Hepatocyte (in vitro differentiated cells): ENCODE data around the gene GFOD1. TPM values are rescaled to one million over a fixed set of nuclear protein-coding genes. Genes with fewer than 3 reads are reported as not detected.
"Not testable (repeated sequence)": the region's sequence is repeated elsewhere in the genome, so short reads cannot be mapped to it uniquely, and the experiment has no call there.

Experiments used
- DNase-seq: peaks from one replicate; pipeline ENCODE4 v3.0.0-alpha.2; 2016; ENCODE audit warnings: low spot score
- H2AFZ ChIP-seq: fragments of 200-600 bp; sonication (generic); 2 replicates; pipeline ENCODE4 v1.6.0; 2016; ENCODE audit warnings: antibody characterized with exemption, mild to moderate bottlenecking
- H3K27ac ChIP-seq: fragments of 200-600 bp; sonication (generic); 2 replicates; pipeline ENCODE4 v1.5.1; 2016; ENCODE audit warnings: mild to moderate bottlenecking
- H3K27me3 ChIP-seq: fragments of 200-600 bp; sonication (generic); 2 replicates; pipeline ENCODE4 v1.6.1; 2016
- H3K36me3 ChIP-seq: fragments of 200-600 bp; sonication (generic); replicated peaks from 2 replicates; pipeline ENCODE4 v1.5.1; 2016; ENCODE audit warnings: low read depth; ENCODE audit not compliant: insufficient read depth
- H3K4me1 ChIP-seq: fragments of 200-600 bp; sonication (generic); 2 replicates; pipeline ENCODE4 v1.5.1; 2016; ENCODE audit warnings: mild to moderate bottlenecking, moderate library complexity; ENCODE audit not compliant: insufficient read depth
- H3K4me2 ChIP-seq: fragments of 200-600 bp; sonication (generic); 2 replicates; pipeline ENCODE4 v1.6.0; 2016
- H3K4me3 ChIP-seq: fragments of 200-600 bp; sonication (generic); 2 replicates; pipeline ENCODE4 v1.5.1; 2016; ENCODE audit warnings: mild to moderate bottlenecking
- H3K79me2 ChIP-seq: fragments of 200-600 bp; sonication (generic); 2 replicates; pipeline ENCODE4 v1.6.0; 2017; ENCODE audit warnings: mild to moderate bottlenecking
- H3K9me2 ChIP-seq: fragments of 200-600 bp; sonication (generic); replicated peaks from 2 replicates; pipeline ENCODE4 v1.6.0; 2017; ENCODE audit warnings: mild to moderate bottlenecking; ENCODE audit not compliant: insufficient read depth
- H3K9me3 ChIP-seq: fragments of 200-600 bp; sonication (generic); 2 replicates; pipeline ENCODE4 v1.5.1; 2016; ENCODE audit warnings: low read depth, mild to moderate bottlenecking
- H4K20me1 ChIP-seq: fragments of 200-600 bp; sonication (generic); 2 replicates; pipeline ENCODE4 v1.6.0; 2016; ENCODE audit warnings: mild to moderate bottlenecking; ENCODE audit not compliant: insufficient read depth, poor library complexity, severe bottlenecking
- EZH2 ChIP-seq: fragments of 200-600 bp; sonication (generic); IDR thresholded peaks from 2 replicates; pipeline ENCODE4 v1.6.1; 2016; ENCODE audit warnings: antibody characterized with exemption, mild to moderate bottlenecking, borderline replicate concordance
- EZH2phosphoT487 ChIP-seq: fragments of 200-600 bp; sonication (generic); IDR thresholded peaks from one replicate; pipeline ENCODE4 v1.6.1; 2018; ENCODE audit warnings: antibody characterized with exemption, mild to moderate bottlenecking, low read depth, moderate library complexity; ENCODE audit not compliant: unreplicated experiment, severe bottlenecking
- WGBS: methylation state at CpG from one replicate; pipeline ENCODE4 v1.1.6; 2016; ENCODE audit warnings: low lambda C conversion rate; ENCODE audit errors: missing lambda C conversion rate; 5-methylcytosine and 5-hydroxymethylcytosine counted together
- polyA plus RNA-seq: library from polyadenylated mRNA; unstranded; fragments of >200 nt; fragmentation: Nextera tagmentation; extraction: Ambion mirVana; gene quantifications from 2 replicates; pipeline ENCODE4 v1.2.1, GENCODE V29; 2016
- total RNA-seq: library from RNA; depleted of rRNA; stranded (reverse); fragments of >200 nt; gene quantifications from 2 replicates; pipeline ENCODE4 v1.2.3, GENCODE V29; 2014
- TF ChIP-seq, protein P1 (sequence below): fragments of 200-600 bp; sonication (generic); IDR thresholded peaks from 2 replicates; pipeline ENCODE4 v1.5.1; 2016; ENCODE audit warnings: antibody characterized with exemption, mild to moderate bottlenecking; ENCODE audit not compliant: poor library complexity

GFOD1 gene
- total and polyA plus RNA-seq, 2 experiments from 2014 or later = 2.8 to 3.5 TPM

DNA sequence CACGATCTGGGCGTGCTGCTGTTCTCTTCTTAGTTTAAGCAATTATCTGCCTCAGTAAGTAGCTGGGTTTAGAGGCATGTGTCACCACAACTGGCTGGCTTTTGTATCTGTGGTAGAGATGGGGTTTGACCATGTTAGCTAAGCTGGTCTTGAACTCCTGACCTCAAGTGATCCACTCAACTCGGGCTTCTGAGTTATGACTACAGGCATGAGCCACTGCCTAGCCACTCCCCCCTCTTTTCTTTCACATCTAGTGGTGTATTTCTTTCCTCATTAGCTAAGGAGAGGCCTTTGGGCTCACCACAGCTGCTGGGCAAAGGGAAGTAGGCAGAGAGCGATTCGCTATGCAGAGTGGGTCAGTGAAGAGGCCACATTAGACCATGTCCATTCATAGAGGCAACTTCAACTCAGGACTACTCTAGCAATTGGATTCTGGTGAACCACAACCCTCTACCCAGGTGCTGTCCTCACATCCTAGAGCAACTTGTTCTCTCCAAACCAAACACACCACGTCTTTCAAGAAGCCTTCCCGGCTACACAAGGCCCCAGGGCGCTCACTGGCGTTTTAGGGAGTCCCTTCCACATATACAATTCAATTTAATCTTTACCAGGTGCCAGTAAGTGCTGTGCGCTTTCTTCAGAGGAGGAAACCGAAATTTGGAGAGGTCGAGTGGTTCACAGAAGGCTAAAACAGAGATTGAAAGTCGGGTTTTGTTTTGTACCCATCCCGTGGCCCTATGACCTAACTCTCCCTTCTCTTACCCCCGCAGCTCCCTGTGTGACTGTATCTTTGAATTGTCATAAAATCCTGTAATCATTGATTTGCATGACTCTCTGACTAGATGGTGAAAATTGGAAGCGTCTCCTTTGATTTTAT lies 26.5 kb upstream of the GFOD1 start:
- no peak overlapping the region for H3K4me3 ChIP-seq
- H4K20me1 ChIP-seq = no peaks in the 10 kb centered on the region
- no peaks in the 10 kb centered on the region for H3K9me3 ChIP-seq
- TF ChIP-seq, protein P1, sequence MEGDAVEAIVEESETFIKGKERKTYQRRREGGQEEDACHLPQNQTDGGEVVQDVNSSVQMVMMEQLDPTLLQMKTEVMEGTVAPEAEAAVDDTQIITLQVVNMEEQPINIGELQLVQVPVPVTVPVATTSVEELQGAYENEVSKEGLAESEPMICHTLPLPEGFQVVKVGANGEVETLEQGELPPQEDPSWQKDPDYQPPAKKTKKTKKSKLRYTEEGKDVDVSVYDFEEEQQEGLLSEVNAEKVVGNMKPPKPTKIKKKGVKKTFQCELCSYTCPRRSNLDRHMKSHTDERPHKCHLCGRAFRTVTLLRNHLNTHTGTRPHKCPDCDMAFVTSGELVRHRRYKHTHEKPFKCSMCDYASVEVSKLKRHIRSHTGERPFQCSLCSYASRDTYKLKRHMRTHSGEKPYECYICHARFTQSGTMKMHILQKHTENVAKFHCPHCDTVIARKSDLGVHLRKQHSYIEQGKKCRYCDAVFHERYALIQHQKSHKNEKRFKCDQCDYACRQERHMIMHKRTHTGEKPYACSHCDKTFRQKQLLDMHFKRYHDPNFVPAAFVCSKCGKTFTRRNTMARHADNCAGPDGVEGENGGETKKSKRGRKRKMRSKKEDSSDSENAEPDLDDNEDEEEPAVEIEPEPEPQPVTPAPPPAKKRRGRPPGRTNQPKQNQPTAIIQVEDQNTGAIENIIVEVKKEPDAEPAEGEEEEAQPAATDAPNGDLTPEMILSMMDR = no peak
- TF ChIP-seq EZH2 (no peak), EZH2phosphoT487 (no peak)
- H3K4me1 ChIP-seq = no peaks in the 10 kb centered on the region
- no peaks in the 10 kb centered on the region for H3K79me2 ChIP-seq
- H3K4me2 ChIP-seq = no peak overlapping the region
- H3K9me2 ChIP-seq = no peaks in the 10 kb centered on the region
- H2AFZ ChIP-seq = no peak overlapping the region
- no peaks in the 10 kb centered on the region for H3K27me3 ChIP-seq
- 77% methylated on average over 16 of the region's 16 CpGs for WGBS
- H3K27ac ChIP-seq = no peak overlapping the region
- DNase-seq = no peak
- no peaks in the 10 kb centered on the region for H3K36me3 ChIP-seq

DNA sequence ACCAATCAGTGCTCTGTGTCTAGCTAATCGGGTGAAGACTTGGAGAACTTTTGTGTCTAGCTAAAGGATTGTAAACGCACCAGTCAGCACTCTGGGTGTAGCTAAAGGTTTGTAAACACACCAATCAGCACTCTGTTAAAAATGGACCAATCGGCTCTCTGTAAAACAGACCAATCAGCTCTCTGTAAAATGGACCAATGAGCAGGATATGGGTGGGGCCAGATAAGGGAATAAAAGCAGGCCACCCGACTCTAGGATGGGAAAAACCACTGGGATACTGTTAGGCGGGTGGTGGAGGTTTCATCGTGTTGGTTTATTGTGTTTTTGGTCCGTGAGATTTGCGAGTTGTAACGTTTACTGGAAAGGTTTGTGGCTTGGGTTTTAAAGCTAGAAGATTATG lies 25.5 kb upstream of the GFOD1 start:
- no peaks in the 10 kb centered on the region for H3K4me1 ChIP-seq
- no peaks in the 10 kb centered on the region for H3K27me3 ChIP-seq
- no peaks in the 10 kb centered on the region for H3K9me2 ChIP-seq
- H4K20me1 ChIP-seq = no peaks in the 10 kb centered on the region
- H3K4me2 ChIP-seq = no peak overlapping the region
- TF ChIP-seq, protein P1 = no peak
- TF ChIP-seq EZH2 (no peak), EZH2phosphoT487 (no peak)
- H3K36me3 ChIP-seq = no peaks in the 10 kb centered on the region
- H3K27ac ChIP-seq = no peak overlapping the region
- H3K9me3 ChIP-seq = no peaks in the 10 kb centered on the region
- no peak overlapping the region for H3K4me3 ChIP-seq
- no peak overlapping the region for H2AFZ ChIP-seq
- WGBS = 91% methylated on average over 9 of the region's 9 CpGs
- H3K79me2 ChIP-seq = no peaks in the 10 kb centered on the region
- DNase-seq = no peak

DNA sequence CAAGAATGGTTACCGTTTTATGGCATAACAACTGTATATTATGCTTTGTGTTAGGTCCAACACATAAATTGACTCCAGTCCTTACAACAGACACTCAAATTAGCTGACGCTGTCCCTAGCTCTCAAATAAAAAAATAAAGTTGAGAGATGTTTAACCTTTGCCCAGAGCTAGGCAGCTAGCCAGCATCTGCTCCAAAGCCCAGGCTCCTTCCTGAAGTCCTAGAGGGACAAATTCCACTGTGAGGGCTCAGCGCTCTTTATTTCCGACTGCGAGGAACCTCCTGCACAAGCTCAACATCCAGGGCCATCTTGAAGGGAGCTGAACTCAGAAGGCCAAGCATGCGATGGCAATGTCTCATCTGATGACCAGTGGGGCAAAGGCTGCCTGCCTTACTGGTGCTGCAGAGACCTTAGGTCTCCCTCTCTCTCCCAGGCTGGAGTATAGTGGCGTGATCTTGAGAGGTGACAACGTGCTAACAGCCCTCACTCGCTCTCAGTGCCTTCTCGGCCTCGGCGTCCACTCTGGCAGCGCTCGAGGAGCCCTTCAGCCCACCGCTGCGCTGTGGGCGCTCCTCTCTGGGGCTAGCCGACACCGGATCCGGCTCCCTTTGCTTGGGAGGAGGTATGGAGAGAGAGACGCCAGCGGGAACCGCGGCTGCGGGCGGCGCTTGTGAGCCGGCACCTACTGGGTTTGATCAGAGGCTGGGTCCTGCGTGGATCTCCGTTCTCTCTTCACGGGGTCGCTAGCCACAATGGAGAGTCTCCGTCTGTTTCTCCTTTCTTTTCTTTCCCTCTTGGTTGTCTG lies 24.7 kb upstream of the GFOD1 start:
- no peaks in the 10 kb centered on the region for H3K9me2 ChIP-seq
- H3K4me1 ChIP-seq = no peaks in the 10 kb centered on the region
- no peak overlapping the region for H3K4me2 ChIP-seq
- H3K36me3 ChIP-seq = no peaks in the 10 kb centered on the region
- H3K4me3 ChIP-seq = no peak overlapping the region
- no peaks in the 10 kb centered on the region for H3K79me2 ChIP-seq
- WGBS = 87% methylated on average over 24 of the region's 33 CpGs
- H3K9me3 ChIP-seq = no peaks in the 10 kb centered on the region
- no peak overlapping the region for H2AFZ ChIP-seq
- no peak overlapping the region for H3K27ac ChIP-seq
- H4K20me1 ChIP-seq = no peaks in the 10 kb centered on the region
- no peaks in the 10 kb centered on the region for H3K27me3 ChIP-seq
- peak; percentile 19 for DNase-seq
- TF ChIP-seq, protein P1 = no peak
- TF ChIP-seq EZH2 = no peak

DNA sequence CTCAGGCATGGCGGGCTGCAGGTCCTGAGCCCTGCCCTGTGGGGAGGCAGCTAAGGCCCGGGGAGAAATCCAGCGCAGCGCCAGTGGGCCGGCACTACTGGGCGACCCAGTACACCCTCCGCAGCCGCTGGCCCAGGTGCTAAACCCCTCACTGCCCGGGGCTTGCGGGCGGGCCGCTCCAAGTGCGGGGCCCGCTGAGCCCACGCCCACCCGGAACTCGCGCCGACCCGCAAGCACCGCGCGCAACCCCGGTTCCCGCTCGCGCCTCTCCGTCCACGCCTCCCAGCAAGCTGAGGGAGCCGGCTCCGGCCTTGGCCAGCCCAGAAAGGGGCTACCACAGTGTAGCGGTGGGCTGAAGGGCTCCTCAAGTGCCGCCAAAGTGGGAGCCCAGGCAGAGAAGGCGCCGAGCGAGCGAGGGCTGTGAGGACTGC lies 23.8 kb upstream of the GFOD1 start:
- H3K4me1 ChIP-seq, H3K4me3 ChIP-seq, H3K27me3 ChIP-seq, DNase-seq, H3K36me3 ChIP-seq, H3K9me3 ChIP-seq, H3K9me2 ChIP-seq, H3K27ac ChIP-seq, H3K4me2 ChIP-seq, H3K79me2 ChIP-seq, H4K20me1 ChIP-seq, H2AFZ ChIP-seq: not testable (repeated sequence)
- 97% methylated on average over 37 of the region's 37 CpGs for WGBS

DNA sequence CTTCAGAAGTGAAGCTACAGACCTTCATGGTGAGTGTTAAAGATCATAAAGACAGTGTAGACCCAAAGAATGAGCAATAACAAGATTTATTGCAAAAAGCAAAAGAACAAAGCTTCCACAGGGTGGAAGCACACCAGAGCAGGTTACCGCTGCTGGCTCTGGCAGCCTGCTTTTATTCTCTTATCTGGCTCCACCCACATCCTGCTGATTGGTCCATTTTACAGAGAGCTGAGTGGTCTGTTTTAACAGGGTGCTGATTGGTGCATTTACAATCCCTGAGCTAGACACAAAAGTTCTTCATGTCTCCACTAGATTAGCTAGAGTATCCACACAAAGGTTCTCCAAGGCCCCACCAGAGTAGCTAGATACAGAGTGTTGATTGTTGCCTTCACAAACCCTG lies 23.0 kb upstream of the GFOD1 start:
- 100% methylated on average over 1 of the region's 1 CpG for WGBS
- not testable (repeated sequence) for H3K4me1 ChIP-seq, H3K27me3 ChIP-seq, H3K4me2 ChIP-seq, H3K27ac ChIP-seq, DNase-seq, H3K36me3 ChIP-seq, H3K79me2 ChIP-seq, H3K9me3 ChIP-seq, H3K4me3 ChIP-seq, H2AFZ ChIP-seq, H4K20me1 ChIP-seq, H3K9me2 ChIP-seq
